AG09309 (cell line): ENCODE results near the gene ITPR1.

ENCODE experiments used
- DNase-seq: peaks from one replicate; pipeline ENCODE4 v3.0.0-alpha.2; 2010; ENCODE audit warnings: low read depth
- H3K4me3 ChIP-seq: 2 replicates; pipeline ENCODE4 v1.5.1; 2011; ENCODE audit warnings: mild to moderate bottlenecking, low read depth, low read length, moderate library complexity; ENCODE audit not compliant: control insufficient read depth
- CTCF ChIP-seq: IDR thresholded peaks from 2 replicates; pipeline ENCODE4 v1.5.1; 2011; ENCODE audit warnings: mild to moderate bottlenecking, low read depth, low read length, inconsistent platforms; ENCODE audit not compliant: insufficient read depth, control insufficient read depth; ENCODE audit errors: missing control alignments

The ITPR1 gene

GRCh38 chr3:4496087-4496452 lies 2.9 kb downstream of the ITPR1 start:
- no peak overlapping the region for H3K4me3 ChIP-seq
- no peak for TF ChIP-seq CTCF
- DNase-seq, result no peak

GRCh38 chr3:4497005-4497692 lies 4.0 kb downstream of the ITPR1 start:
- no peak for TF ChIP-seq CTCF
- DNase-seq, result no peak
- H3K4me3 ChIP-seq, result no peak overlapping the region

GRCh38 chr3:4497843-4498324 lies 4.7 kb downstream of the ITPR1 start:
- no peak overlapping the region for H3K4me3 ChIP-seq
- no peak for TF ChIP-seq CTCF
- no peak for DNase-seq

- no peak overlapping the region for H3K4me3 ChIP-seq
- no peak for TF ChIP-seq CTCF
These were observed 5.3 kb downstream of the ITPR1 start for GRCh38 chr3:4498446-4498845.

GRCh38 chr3:4501437-4501836 lies 8.3 kb downstream of the ITPR1 start:
- no peak overlapping the region for H3K4me3 ChIP-seq
- no peak for TF ChIP-seq CTCF
- DNase-seq, result no peak

More at GRCh38 chr3:4498446-4498845, 5.3 kb downstream of the ITPR1 start:
- no peak for DNase-seq

GRCh38 chr3:4501927-4502326 lies 8.8 kb downstream of the ITPR1 start:
- no peak for TF ChIP-seq CTCF
- no peak overlapping the region for H3K4me3 ChIP-seq
- DNase-seq, result no peak
